GM19240 (cell line): ENCODE measurements around the gene SREK1IP1.
"Not testable (repeated sequence)": the region's sequence is repeated elsewhere in the genome, so short reads cannot be mapped to it uniquely, and the experiment has no call there.

Source experiments
- DNase-seq: peaks from one replicate; pipeline ENCODE4 v3.0.0; 2011; ENCODE audit warnings: low spot score; ENCODE audit not compliant: insufficient read length

The SREK1IP1 gene

GRCh38 chr5:64765804-64766504, 2.5 kb downstream of the SREK1IP1 start:
- no peak for DNase-seq

- no peak for DNase-seq
Observed at GRCh38 chr5:64763948-64764503, 4.5 kb downstream of the SREK1IP1 start.

- no peak for DNase-seq
Observed at GRCh38 chr5:64759960-64760660, 8.4 kb downstream of the SREK1IP1 start.

- DNase-seq, result no peak
Observed at GRCh38 chr5:64758901-64759300, 9.6 kb downstream of the SREK1IP1 start.

- no peak for DNase-seq
Observed at GRCh38 chr5:64754066-64754465, 14.4 kb downstream of the SREK1IP1 start.

- no peak for DNase-seq
Observed at GRCh38 chr5:64749385-64749784, 19.1 kb downstream of the SREK1IP1 start.

- DNase-seq, result no peak
Observed at GRCh38 chr5:64746446-64746845, 22.0 kb downstream of the SREK1IP1 start.

GRCh38 chr5:64744914-64745313, 23.6 kb downstream of the SREK1IP1 start:
- no peak for DNase-seq

GRCh38 chr5:64742821-64743220, 25.7 kb downstream of the SREK1IP1 start:
- DNase-seq, result no peak

- no peak for DNase-seq
Observed at GRCh38 chr5:64742411-64742810, 26.1 kb downstream of the SREK1IP1 start.

- no peak for DNase-seq
Observed at GRCh38 chr5:64727150-64727549, 41.3 kb downstream of the SREK1IP1 start.

GRCh38 chr5:64722588-64722987, 45.9 kb downstream of the SREK1IP1 start:
- no peak for DNase-seq

- DNase-seq, result not testable (repeated sequence)
Observed at GRCh38 chr5:64714495-64714894, 54.0 kb downstream of the SREK1IP1 start.

GRCh38 chr5:64707191-64707590, 61.3 kb downstream of the SREK1IP1 start:
- DNase-seq, result no peak

- not testable (repeated sequence) for DNase-seq
Observed at GRCh38 chr5:64706074-64706473, 62.4 kb downstream of the SREK1IP1 start.

- no peak for DNase-seq
Observed at GRCh38 chr5:64700765-64701164, 67.7 kb downstream of the SREK1IP1 start.

- not testable (repeated sequence) for DNase-seq
Observed at GRCh38 chr5:64696414-64696813, 72.1 kb downstream of the SREK1IP1 start.

GRCh38 chr5:64693636-64694035, 74.9 kb downstream of the SREK1IP1 start:
- no peak for DNase-seq

- no peak for DNase-seq
Observed at GRCh38 chr5:64691291-64691690, 77.2 kb downstream of the SREK1IP1 start.

- DNase-seq, result no peak
Observed at GRCh38 chr5:64690417-64691151, 77.9 kb downstream of the SREK1IP1 start, which contains the start of gene SHISAL2B. Gene SHISAL2B, plus strand, starts transcription at chr5:64690503. Its CDS starts 121 bp downstream, at chr5:64690624.

- no peak for DNase-seq
Observed at GRCh38 chr5:64690104-64690416, 78.4 kb downstream of the SREK1IP1 start.

GRCh38 chr5:64688965-64689364, 79.5 kb downstream of the SREK1IP1 start:
- no peak for DNase-seq
